Muscle of leg (tissue), 16 donors: ENCODE data around the gene IL17A. TPM values are rescaled to one million over a fixed set of nuclear protein-coding genes. Genes with fewer than 3 reads are reported as not detected.
A peak's percentile ranks its signal among the peaks of the same experiment; 100 is the strongest.

ENCODE experiments used
- DNase-seq: peaks from one replicate; pipeline ENCODE4 v3.0.0; 2013
- H3K27ac ChIP-seq: one replicate; pipeline ENCODE4 v1.5.1; 2013; ENCODE audit warnings: mild to moderate bottlenecking, low read length, control low read depth
- H3K27me3 ChIP-seq: one replicate; pipeline ENCODE4 v1.6.1; 2013; ENCODE audit warnings: low read length; ENCODE audit not compliant: control insufficient read depth, insufficient read depth
- H3K36me3 ChIP-seq: one replicate; pipeline ENCODE4 v1.6.1; 2013; ENCODE audit warnings: low read length; ENCODE audit not compliant: control insufficient read depth, insufficient read depth
- H3K4me1 ChIP-seq: one replicate; pipeline ENCODE4 v1.6.1; 2013; ENCODE audit warnings: low read length; ENCODE audit not compliant: control insufficient read depth, insufficient read depth
- H3K4me3 ChIP-seq: one replicate; pipeline ENCODE4 v1.5.1; 2013; ENCODE audit warnings: low read length, control low read depth
- H3K9me3 ChIP-seq: replicated peaks from 2 replicates; pipeline ENCODE4 v1.6.1; 2013; ENCODE audit warnings: low read depth, low read length; ENCODE audit not compliant: control insufficient read depth
- WGBS: methylation state at CpG from one replicate; pipeline ENCODE4 v1.1.5; 2013; ENCODE audit warnings: missing lambda C conversion rate; ENCODE audit not compliant: insufficient coverage; 5-methylcytosine and 5-hydroxymethylcytosine counted together
- long read RNA-seq, 11 donors: transcript quantifications; one replicate each; lab custom pipeline, GENCODE V29; 2026
- polyA plus RNA-seq, 8 donors: library from polyadenylated mRNA; unstranded; fragments of 120-200 nt; gene quantifications; one replicate each; pipeline versions ENCODE4 v1.2.1 to v1.2.3, GENCODE V29; 2013; ENCODE audit warnings: inconsistent platforms in 1 of 8, low replicate concordance in 1 of 8; ENCODE audit not compliant: insufficient read length in 8 of 8, insufficient read depth in 1 of 8
- total RNA-seq: library from RNA; stranded (reverse); fragments of 120-200 nt; gene quantifications from one replicate; pipeline ENCODE4 v1.2.4, GENCODE V29; 2013

IL17A gene
- total RNA-seq (not detected), polyA plus RNA-seq (not detected)
- long read RNA-seq, donor 1: 0 reads
- long read RNA-seq, donor 2: 0 reads
- long read RNA-seq, donor 3: 0 reads
- long read RNA-seq, donor 4: 0 reads
- long read RNA-seq, donor 5: 0 reads
- long read RNA-seq, donor 6: 0 reads
- long read RNA-seq, donor 7: 0 reads
- long read RNA-seq, donor 8: 0 reads
- long read RNA-seq, donor 9: 0 reads
- long read RNA-seq, donor 10: 0 reads
- long read RNA-seq, donor 11: 0 reads

- no peak within 1 kb of the TSS for H3K27ac ChIP-seq
- WGBS: 95% methylated on average over 4 of the region's 7 CpGs
- H3K36me3 ChIP-seq: no peaks in the 10 kb centered on the region
- H3K9me3 ChIP-seq: no peaks in the 10 kb centered on the region
- H3K4me3 ChIP-seq: no peak within 1 kb of the TSS
- no peaks in the 10 kb centered on the region for H3K27me3 ChIP-seq
- no peaks in the 10 kb centered on the region for H3K4me1 ChIP-seq
- no peak for DNase-seq
Measured at GRCh38 chr6:52186075-52186474, at the start of gene IL17A. Gene IL17A, plus strand, starts transcription at chr6:52186375. Its CDS starts 57 bp downstream, at chr6:52186432.

- Histone ChIP-seq H3K9me3 (no peaks in the 10 kb centered on the region), H3K27ac (peak overlapping the region; percentile 89), H3K4me1 (peaks cover 7% of the 10 kb centered on the region), H3K27me3 (no peaks in the 10 kb centered on the region), H3K4me3 (peak overlapping the region; percentile 59), H3K36me3 (peaks cover 24% of the 10 kb centered on the region)
- 40% methylated on average over 8 of the region's 12 CpGs for WGBS
- DNase-seq: peak; percentile 41
Measured at GRCh38 chr6:52136934-52137467, 49.2 kb upstream of the IL17A start.

GRCh38 chr6:52138284-52138683 lies 47.9 kb upstream of the IL17A start:
- H3K27ac ChIP-seq: peak overlapping the region; percentile 89
- WGBS: no CpG with 5 or more reads among the region's 4 CpGs

GRCh38 chr6:52139985-52140680 lies 46.0 kb upstream of the IL17A start:
- DNase-seq: peak; percentile 39
- peaks cover 43% of the 10 kb centered on the region for H3K36me3 ChIP-seq
- H3K9me3 ChIP-seq: no peaks in the 10 kb centered on the region
- peak overlapping the region; percentile 89 for H3K27ac ChIP-seq
- peaks cover 4% of the 10 kb centered on the region for H3K4me1 ChIP-seq
- peak overlapping the region; percentile 59 for H3K4me3 ChIP-seq
- 39% methylated on average over 2 of the region's 3 CpGs for WGBS
- H3K27me3 ChIP-seq: no peaks in the 10 kb centered on the region

More at GRCh38 chr6:52138284-52138683, 47.9 kb upstream of the IL17A start:
- Histone ChIP-seq H3K36me3 (peaks cover 29% of the 10 kb centered on the region), H3K4me1 (peaks cover 5% of the 10 kb centered on the region), H3K4me3 (peak overlapping the region; percentile 59), H3K9me3 (no peaks in the 10 kb centered on the region), H3K27me3 (no peaks in the 10 kb centered on the region)
- no peak for DNase-seq

- peaks cover 8% of the 10 kb centered on the region for H3K4me1 ChIP-seq
- H3K9me3 ChIP-seq: no peaks in the 10 kb centered on the region
- H3K36me3 ChIP-seq: peaks cover 52% of the 10 kb centered on the region
- no peak for DNase-seq
- peak overlapping the region; percentile 59 for H3K4me3 ChIP-seq
- no peaks in the 10 kb centered on the region for H3K27me3 ChIP-seq
- H3K27ac ChIP-seq: peak overlapping the region; percentile 70
- 43% methylated on average over 1 of the region's 1 CpG for WGBS
Measured at GRCh38 chr6:52141596-52141995, 44.6 kb upstream of the IL17A start.

- no peak for DNase-seq
- 71% methylated on average over 1 of the region's 1 CpG for WGBS
- H3K36me3 ChIP-seq: peaks cover 54% of the 10 kb centered on the region
- no peaks in the 10 kb centered on the region for H3K27me3 ChIP-seq
- peak overlapping the region; percentile 70 for H3K27ac ChIP-seq
- H3K9me3 ChIP-seq: no peaks in the 10 kb centered on the region
- H3K4me3 ChIP-seq: peak overlapping the region; percentile 59
- H3K4me1 ChIP-seq: peaks cover 8% of the 10 kb centered on the region
Measured at GRCh38 chr6:52142556-52142955, 43.6 kb upstream of the IL17A start.

- peaks cover 8% of the 10 kb centered on the region for H3K4me1 ChIP-seq
- 20% methylated on average over 1 of the region's 4 CpGs for WGBS
- H3K4me3 ChIP-seq: peak overlapping the region; percentile 18
- no peaks in the 10 kb centered on the region for H3K9me3 ChIP-seq
- peak overlapping the region; percentile 64 for H3K27ac ChIP-seq
- no peaks in the 10 kb centered on the region for H3K27me3 ChIP-seq
- peaks cover 47% of the 10 kb centered on the region for H3K36me3 ChIP-seq
- no peak for DNase-seq
Measured at GRCh38 chr6:52143551-52143950, 42.6 kb upstream of the IL17A start.

- Histone ChIP-seq H3K27ac (peak overlapping the region; percentile 0), H3K4me1 (peaks cover 8% of the 10 kb centered on the region), H3K4me3 (peak overlapping the region; percentile 18), H3K36me3 (peaks cover 49% of the 10 kb centered on the region), H3K9me3 (no peaks in the 10 kb centered on the region), H3K27me3 (no peaks in the 10 kb centered on the region)
- DNase-seq: no peak
- WGBS: 80% methylated on average over 4 of the region's 14 CpGs
Measured at GRCh38 chr6:52144196-52145076, 41.7 kb upstream of the IL17A start.

GRCh38 chr6:52146851-52147445 lies 39.2 kb upstream of the IL17A start:
- H3K4me3 ChIP-seq: no peak overlapping the region
- H3K27ac ChIP-seq: no peak overlapping the region
- H3K27me3 ChIP-seq: no peaks in the 10 kb centered on the region
- no peaks in the 10 kb centered on the region for H3K9me3 ChIP-seq
- H3K4me1 ChIP-seq: peaks cover 8% of the 10 kb centered on the region
- no peak for DNase-seq
- WGBS: 86% methylated on average over 1 of the region's 3 CpGs
- H3K36me3 ChIP-seq: peaks cover 41% of the 10 kb centered on the region
